Lower leg skin (tissue), 3 donors: Measurements from ENCODE around the gene ARG1.

Experiments
- CTCF ChIP-seq, 3 donors: fragments of 450-650 bp; IDR thresholded peaks; one replicate each; pipeline ENCODE4 v1.5.1; 2016; ENCODE audit warnings: antibody characterized with exemption in 3 of 3, mild to moderate bottlenecking in 3 of 3, moderate library complexity in 2 of 3
- POLR2A ChIP-seq, 2 donors: fragments of 450-650 bp; IDR thresholded peaks; one replicate each; pipeline ENCODE4 v1.6.1; 2016 to 2017; ENCODE audit warnings: antibody characterized with exemption in 2 of 2, mild to moderate bottlenecking in 1 of 2, moderate library complexity in 1 of 2

- TF ChIP-seq CTCF (IDR thresholded peaks at IDR 0.05) (no peak), POLR2A (IDR thresholded peaks at IDR 0.05) (no peak)
These were observed 20.5 kb upstream of the ARG1 start for GRCh38 chr6:131552572-131552971.
